ENCODE measurements around the gene TRAPPC3L. TPM values are rescaled to one million over a fixed set of nuclear protein-coding genes. Genes with fewer than 3 reads are reported as not detected.

Gene TRAPPC3L
- total RNA-seq, 1 experiment from 2014 or later, result not detected

DNA sequence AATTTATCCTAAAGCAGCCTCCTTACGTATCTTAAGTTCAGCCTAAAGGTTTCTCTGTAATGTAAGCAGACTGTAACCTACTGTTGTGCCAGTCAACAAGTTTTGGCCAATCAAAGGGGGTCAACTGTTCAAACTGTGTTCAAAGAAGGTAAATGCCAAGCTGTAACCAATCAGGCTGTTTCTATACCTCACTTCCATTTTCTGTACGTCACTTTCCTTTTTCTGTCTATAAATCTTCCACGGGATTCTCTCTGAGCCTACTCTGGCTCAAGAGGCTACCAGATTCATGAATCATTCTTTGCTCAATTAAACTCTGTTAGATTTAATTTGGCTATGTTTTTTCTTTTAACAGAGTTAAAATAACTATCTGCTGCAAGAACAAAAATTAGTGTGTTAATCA, 89.4 kb downstream of the TRAPPC3L start:
- H3K56ac ChIP-seq (ENCODE audit: insufficient read length, low read depth, low read length), result no peak overlapping the region
- Mint-ChIP-seq H3K9me3 (no peaks in the 10 kb centered on the region), H3K4me1 (no peaks in the 10 kb centered on the region), H3K36me3 (ENCODE audit: insufficient read depth in 1 of 3, low read depth in 3 of 3) (no peaks in the 10 kb centered on the region), H3K27ac (no peak overlapping the region), H3K4me3 (no peak overlapping the region), H3K27me3 (ENCODE audit: low read depth) (peaks cover 36% of the 10 kb centered on the region)
- no peak overlapping the region for H3K27ac ChIP-seq (ENCODE audit: insufficient read length, low read depth, low read length)
- no peak overlapping the region for H3K14ac ChIP-seq (ENCODE audit: insufficient read depth, low read length)
- no peak overlapping the region for H2BK15ac ChIP-seq (ENCODE audit: low read depth, low read length)
- no peaks in the 10 kb centered on the region for H3K23me2 ChIP-seq (ENCODE audit: insufficient read length, low read depth, low read length, poor library complexity, severe bottlenecking)
- no CpG with 5 or more reads among the region's 3 CpGs for WGBS (ENCODE audit: extremely low coverage, insufficient read length, low lambda C conversion rate)
- no peaks in the 10 kb centered on the region for H3K4me1 ChIP-seq (ENCODE audit: insufficient read depth, low read length)
- H4K5ac ChIP-seq (ENCODE audit: insufficient read length, low read depth, low read length), result no peak overlapping the region
- H3K23ac ChIP-seq (ENCODE audit: insufficient read length, low read depth, low read length), result no peak overlapping the region
- no peak overlapping the region for H3K4ac ChIP-seq (ENCODE audit: low read depth, low read length)
- H4K8ac ChIP-seq (replicated peaks; ENCODE audit: insufficient read length, low read depth, low read length), result no peak overlapping the region
- no peak overlapping the region for H2BK12ac ChIP-seq (ENCODE audit: insufficient read length, low read depth, low read length)
- TF ChIP-seq CTCF (conservative IDR thresholded peaks at IDR 0.05), result no peak
- no peaks in the 10 kb centered on the region for H3K9me3 ChIP-seq (ENCODE audit: control insufficient read depth, low read depth, low read length)
- H4K20me1 ChIP-seq (ENCODE audit: control insufficient read depth, insufficient read depth, insufficient read length), result no peaks in the 10 kb centered on the region
- H3K79me1 ChIP-seq (ENCODE audit: insufficient read depth, low read depth, low read length, poor library complexity, severe bottlenecking), result no peaks in the 10 kb centered on the region
- H2BK20ac ChIP-seq (ENCODE audit: low read depth, low read length, poor library complexity, severe bottlenecking), result no peak overlapping the region
- no peak overlapping the region for H3T11ph ChIP-seq (ENCODE audit: low read length)
- H2AK5ac ChIP-seq (ENCODE audit: insufficient read length, low read length), result no peak overlapping the region
- no peak for DNase-seq
- H2BK5ac ChIP-seq (ENCODE audit: insufficient read length, low read length), result no peak overlapping the region
- no peak overlapping the region for H3K4me2 ChIP-seq (ENCODE audit: insufficient read depth, insufficient read length, low read length)
- H4K91ac ChIP-seq (ENCODE audit: insufficient read length, low read depth, low read length), result no peak overlapping the region
- H3K27me3 ChIP-seq (ENCODE audit: insufficient read depth, low read length), result peaks cover 5% of the 10 kb centered on the region; the same call in 1 of the 2 replicates
- H3K9ac ChIP-seq (ENCODE audit: extremely low read depth, insufficient read length, low read length), result no peak overlapping the region
- no peak overlapping the region for H3K18ac ChIP-seq (ENCODE audit: insufficient read length, low read depth, low read length)
- H3K79me2 ChIP-seq (ENCODE audit: insufficient read depth, low read length), result no peaks in the 10 kb centered on the region
- H2BK120ac ChIP-seq (ENCODE audit: low read depth, low read length, poor library complexity, severe bottlenecking), result no peak overlapping the region
- H2AFZ ChIP-seq (ENCODE audit: low read length), result no peak overlapping the region

Measured in H9 (cell line).